GM08714 (cell line): ENCODE measurements around the gene NFATC1.

Experiments
- H3K4me3 ChIP-seq: fragments of 200-500 bp; sonication (Bioruptor generic); 2 replicates; pipeline ENCODE4 v1.5.1; 2014; ENCODE audit warnings: mild to moderate bottlenecking, low read length, inconsistent platforms
- ZNF274 ChIP-seq: IDR thresholded peaks from 2 replicates; pipeline ENCODE4 v1.6.1; 2012; ENCODE audit warnings: mild to moderate bottlenecking, low read depth, low read length

NFATC1 gene

DNA sequence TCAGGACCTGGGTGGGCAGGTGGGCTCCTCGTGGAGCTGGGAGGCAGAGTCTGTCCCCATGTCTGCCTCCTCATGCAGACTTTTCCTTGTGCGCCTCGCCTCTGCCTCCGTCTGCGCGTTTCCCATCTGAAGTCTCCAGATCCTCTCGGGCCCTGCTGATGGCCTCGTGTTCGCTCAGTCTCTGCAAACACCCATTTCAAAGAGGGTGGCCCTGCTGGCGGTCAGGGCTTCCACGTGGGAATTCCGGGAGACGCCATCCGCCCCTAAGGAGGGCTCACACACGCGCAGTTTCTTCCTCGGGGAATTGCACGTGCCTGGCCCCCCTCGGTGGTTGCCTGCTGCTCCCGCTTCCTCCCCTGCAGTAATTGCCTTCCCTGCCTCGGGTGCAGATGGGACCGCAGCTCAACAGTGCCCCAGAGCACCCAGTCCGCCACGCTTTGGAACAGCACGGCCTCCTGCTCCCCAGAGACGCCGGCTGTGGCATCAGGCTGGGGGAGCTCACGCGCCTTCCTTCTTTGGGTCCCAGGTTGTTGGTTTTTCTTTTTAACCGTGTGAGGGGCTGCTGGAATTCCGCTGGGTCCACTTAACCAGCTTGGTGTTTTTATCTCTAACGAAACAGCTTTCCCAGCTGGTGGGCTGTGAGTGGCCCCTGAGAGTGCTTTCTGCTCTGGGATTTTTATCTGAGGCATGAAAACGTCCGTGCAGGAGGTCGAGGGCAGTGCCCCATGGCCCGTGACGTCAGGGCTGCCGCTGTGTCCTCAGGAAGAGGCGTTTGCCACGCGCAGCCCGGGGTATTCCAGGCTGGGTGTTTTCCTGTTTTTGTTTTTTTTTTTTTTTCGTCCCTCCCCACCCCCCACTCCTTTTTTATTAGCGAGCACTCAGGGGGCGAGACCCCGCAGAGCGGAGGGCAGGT, 16.1 kb downstream of the NFATC1 start:
- H3K4me3 ChIP-seq, result no peak overlapping the region
- TF ChIP-seq ZNF274, result no peak

GRCh38 chr18:79413025-79413424, 17.3 kb downstream of the NFATC1 start:
- H3K4me3 ChIP-seq, result no peak overlapping the region
- no peak for TF ChIP-seq ZNF274

GRCh38 chr18:79413426-79413825, 17.7 kb downstream of the NFATC1 start:
- TF ChIP-seq ZNF274, result no peak
- no peak overlapping the region for H3K4me3 ChIP-seq

DNA sequence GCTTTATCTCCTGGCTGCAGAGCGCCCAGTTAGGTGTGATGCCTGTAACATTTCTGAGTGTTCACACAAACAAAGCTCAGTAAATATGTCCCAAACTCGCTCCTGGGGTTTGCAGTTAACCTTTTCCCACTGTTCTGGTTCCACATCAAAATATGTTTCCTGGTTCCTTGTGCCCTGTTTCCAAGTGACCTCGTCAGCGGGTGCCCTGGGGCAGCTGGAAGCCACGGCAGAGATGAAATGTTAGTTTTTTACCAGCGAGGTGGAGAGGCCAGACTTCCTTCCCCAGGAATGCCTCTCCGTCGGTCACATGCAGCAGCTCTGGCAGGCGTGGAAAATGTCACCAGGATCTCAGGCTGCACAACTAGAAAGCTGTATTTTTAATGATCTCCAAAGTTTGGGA, 18.2 kb downstream of the NFATC1 start:
- TF ChIP-seq ZNF274, result no peak
- no peak overlapping the region for H3K4me3 ChIP-seq

GRCh38 chr18:79416022-79416676, 20.4 kb downstream of the NFATC1 start:
- TF ChIP-seq ZNF274, result no peak
- no peak overlapping the region for H3K4me3 ChIP-seq

DNA sequence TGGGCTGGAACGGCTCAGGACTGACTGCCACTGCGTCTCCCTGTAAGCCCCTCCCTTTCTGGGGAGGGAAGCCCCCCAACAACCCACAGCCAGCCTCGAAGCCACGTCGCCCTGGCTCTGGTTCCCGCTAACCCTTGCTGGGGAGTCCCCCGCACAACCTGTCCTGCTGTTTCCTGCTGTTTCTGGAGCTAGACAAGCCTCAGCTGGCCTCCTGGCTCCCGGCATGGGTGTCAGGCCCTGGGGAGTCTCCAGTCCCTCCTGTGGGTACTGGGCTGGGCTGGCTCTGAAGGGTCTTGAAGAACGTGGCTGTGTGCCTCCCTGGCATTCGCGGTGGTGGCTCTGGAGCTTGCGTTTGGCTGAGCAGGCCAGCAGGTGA, 20.9 kb downstream of the NFATC1 start:
- no peak for TF ChIP-seq ZNF274

DNA sequence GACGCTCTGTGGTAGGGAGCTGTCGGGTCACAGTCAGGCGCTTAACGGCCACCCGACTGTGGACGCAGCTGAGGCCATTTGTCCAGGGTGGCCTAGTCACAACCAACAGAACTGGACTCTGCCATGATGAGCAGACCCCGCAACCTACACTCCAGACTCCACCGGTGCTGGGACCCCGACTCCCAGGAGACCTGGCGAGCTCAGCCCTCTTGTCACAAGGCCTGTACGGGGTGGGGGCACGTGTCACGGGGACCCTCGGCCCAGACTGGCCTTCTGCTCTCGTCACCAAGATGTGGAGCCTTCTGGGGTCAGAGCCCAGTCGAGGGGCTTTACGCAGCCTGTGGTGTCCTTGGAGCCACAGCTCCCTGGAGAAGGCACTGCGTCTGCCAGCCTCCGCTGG, 22.5 kb downstream of the NFATC1 start:
- no peak overlapping the region for H3K4me3 ChIP-seq
- no peak for TF ChIP-seq ZNF274

More for the DNA sequence above, 20.9 kb downstream of the NFATC1 start:
- no peak overlapping the region for H3K4me3 ChIP-seq

DNA sequence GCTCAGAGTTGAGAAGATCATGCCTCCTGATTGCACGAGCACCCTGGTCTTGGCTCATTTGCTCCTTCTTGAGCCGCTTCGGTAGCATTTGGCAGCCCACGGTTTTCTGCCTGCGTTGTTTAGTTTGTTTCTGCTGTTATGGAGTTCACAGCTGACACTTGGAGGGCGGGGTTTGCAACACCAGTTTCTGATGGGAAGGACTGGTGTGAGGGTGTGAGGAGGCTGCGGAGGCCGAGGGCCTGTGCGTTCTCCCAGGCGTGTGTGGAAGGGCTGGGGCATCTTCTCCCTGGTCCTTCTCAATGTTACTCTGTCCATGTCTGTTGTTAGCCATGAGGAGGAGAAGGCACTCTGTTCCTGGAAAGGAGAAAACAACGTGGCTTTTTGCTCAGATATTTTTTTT, 22.9 kb downstream of the NFATC1 start:
- no peak for TF ChIP-seq ZNF274
- H3K4me3 ChIP-seq, result no peak overlapping the region

- no peak overlapping the region for H3K4me3 ChIP-seq
- TF ChIP-seq ZNF274, result no peak
Measured at GRCh38 chr18:79420033-79420745, 24.5 kb downstream of the NFATC1 start.

GRCh38 chr18:79421275-79421857, 25.6 kb downstream of the NFATC1 start:
- no peak overlapping the region for H3K4me3 ChIP-seq
- TF ChIP-seq ZNF274, result no peak

DNA sequence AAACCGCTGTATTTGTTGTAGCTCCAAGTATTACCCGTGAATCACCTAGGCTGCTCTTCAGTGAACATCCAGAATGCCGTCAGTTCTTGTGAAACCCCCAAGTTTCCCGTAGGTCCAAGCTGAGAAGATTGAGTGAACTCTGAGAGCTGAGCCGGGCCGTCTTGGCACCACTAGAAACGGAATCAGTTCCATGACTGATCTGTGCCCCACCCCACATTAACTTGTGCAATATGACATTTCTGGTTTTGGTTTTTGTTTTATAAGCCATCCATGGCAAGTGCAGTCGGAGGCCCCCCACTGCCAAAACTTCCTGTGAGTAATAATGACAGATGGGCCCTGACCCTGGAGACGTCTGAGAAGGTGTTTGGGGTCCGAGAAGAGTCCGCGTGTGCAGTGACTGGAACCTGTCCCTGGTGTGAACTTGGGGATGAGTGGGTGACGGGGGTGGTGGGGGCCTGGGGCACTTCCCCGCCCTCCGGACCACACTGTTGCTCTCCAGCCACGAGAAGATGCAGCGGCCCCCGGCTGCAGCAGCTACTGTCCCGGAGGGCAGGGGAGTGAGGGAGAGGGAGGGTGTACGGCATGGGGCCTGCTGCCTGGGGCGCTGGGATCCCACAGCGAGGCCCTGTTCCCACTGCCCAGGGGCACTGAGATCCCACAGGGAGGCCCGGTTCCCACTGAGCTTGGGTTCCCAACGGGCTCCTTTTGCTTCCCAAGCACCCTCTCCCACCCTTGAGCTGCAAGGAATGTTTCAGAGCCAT, 26.5 kb downstream of the NFATC1 start:
- H3K4me3 ChIP-seq, result no peak overlapping the region
- TF ChIP-seq ZNF274, result no peak

GRCh38 chr18:79422783-79423165, 27.0 kb downstream of the NFATC1 start:
- H3K4me3 ChIP-seq, result no peak overlapping the region
- no peak for TF ChIP-seq ZNF274

GRCh38 chr18:79423211-79424007, 27.7 kb downstream of the NFATC1 start:
- TF ChIP-seq ZNF274, result no peak
- H3K4me3 ChIP-seq, result no peak overlapping the region
